GM21423 (cell line): Measurements from ENCODE around the gene HS3ST3A1.

Experiments used
- ATAC-seq: cut with Tn5 transposase; IDR thresholded peaks from one replicate; pipeline ENCODE4 v1.9.1; 2021; ENCODE audit warnings: mild to moderate bottlenecking, moderate library complexity; ENCODE audit not compliant: unreplicated experiment

HS3ST3A1 gene

DNA sequence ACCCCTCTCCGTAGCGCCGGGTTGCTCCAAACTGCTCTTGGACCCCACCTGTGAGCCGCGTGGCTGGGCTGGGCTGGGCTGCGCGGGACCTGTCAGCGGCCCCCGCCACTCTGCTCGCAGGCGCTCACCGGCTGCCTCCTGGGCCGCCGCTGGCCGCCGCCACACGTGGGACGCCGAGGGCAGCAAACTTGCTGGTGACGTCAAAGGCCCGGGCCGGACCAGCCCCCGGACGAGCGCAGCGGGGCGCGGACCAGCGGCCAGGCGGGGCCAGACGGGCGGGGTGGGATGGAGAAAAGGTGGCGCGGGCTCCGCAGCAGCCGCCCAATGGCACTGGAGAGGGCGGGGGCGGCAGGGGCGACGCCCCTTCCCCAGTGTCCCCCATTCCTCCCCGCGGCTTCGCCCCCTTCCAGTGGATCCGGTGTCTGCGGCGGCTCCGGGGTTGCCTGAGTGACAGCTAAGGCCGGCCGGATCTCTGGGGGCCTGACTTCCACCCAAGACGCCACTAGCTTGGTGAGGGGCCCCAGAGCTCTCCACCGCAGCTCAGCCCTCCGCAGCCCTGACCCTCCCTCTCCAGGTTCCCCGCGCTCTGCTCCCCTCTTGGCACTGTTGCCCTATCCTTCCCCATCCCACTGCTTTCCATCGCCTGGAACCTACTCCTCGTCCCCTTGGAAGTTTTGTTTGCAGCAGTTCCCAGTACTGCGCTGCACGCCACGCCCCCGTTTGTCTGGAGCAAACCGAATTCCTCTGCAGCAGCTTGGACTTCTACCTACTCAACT, at the start of gene HS3ST3A1:
HS3ST3A1 (minus strand) TSS at position 154 of the 776 bp plus-strand sequence. CDS start 800 bp downstream, outside the sequence.
- ATAC-seq: no peak

- ATAC-seq: no peak
Measured at GRCh38 chr17:13650096-13650675, 48.5 kb upstream of the HS3ST3A1 start.

DNA sequence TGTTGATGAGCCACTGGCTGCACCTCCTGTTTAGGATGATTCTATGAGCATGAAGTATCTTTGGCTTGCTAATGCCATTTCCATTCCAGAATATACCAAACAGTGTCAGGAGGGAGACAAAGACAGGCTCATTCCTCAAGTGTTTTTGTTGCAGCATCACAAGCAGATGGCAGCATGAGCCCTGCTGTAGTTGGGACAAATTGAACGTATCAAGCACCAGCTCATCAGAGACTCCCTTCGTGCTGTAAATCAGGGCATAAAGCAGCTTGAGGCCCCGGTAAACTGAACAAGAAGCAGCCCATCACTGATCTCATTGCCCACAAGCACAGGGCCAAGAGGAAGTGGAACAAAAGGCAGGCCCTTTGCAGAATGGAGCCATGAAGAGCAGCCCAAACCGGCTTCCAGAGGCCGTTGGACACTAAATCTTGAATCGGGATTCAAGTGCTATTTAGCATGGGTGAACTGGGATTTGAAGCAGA, 45.9 kb upstream of the HS3ST3A1 start:
- ATAC-seq: no peak

DNA sequence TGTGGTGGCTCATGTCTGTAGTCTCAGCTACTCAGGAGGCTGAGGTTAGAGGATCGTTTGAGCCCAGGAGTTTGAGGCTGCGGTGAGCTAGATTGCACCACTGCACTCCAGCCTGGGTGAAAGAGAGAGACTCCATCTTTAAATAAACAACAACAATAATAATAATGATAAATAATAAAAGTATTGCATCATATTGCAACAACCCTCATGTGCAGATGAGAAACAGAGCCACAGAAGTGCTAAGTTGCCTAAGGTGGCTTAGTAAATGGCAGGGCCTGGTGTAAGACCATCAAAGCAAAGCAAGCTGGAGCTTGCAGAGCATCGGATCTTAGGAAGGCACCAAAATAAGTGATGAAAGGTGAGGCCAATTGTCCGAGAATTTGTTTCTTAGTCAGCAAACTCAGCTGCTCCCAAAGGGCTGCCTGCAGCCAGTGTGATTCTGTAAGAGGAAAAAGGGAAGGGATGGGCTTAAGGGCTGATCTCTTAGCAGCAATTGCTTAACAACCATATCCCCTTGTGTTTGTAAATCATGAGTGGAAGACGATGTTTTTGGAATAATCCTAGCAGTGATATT, 45.3 kb upstream of the HS3ST3A1 start:
- no peak for ATAC-seq

- no peak for ATAC-seq
Measured at GRCh38 chr17:13646411-13646810, 44.7 kb upstream of the HS3ST3A1 start.

- ATAC-seq: no peak
Measured at GRCh38 chr17:13643180-13643579, 41.5 kb upstream of the HS3ST3A1 start.

DNA sequence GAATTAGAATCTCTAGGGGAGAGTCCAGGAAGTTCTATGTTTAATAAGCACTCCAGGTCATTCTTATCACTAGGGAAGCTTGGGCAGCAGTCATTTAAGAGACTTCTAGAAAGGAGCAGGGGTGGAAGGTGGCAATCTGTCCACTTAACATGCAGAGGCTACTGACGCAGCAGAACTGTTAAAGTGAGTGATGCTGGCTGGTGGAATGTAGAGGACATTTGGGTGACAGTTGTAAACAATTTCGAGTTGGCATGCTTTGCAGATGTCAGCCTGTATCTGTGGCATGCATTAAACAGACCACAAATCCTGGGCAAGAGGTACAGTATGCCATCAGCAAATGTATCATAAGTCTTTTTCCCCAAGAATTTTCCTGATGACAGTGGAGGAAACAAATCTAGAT, 40.5 kb upstream of the HS3ST3A1 start:
- ATAC-seq: no peak

GRCh38 chr17:13640551-13640950, 38.8 kb upstream of the HS3ST3A1 start:
- ATAC-seq: no peak

- no peak for ATAC-seq
Measured at GRCh38 chr17:13638855-13639458, 37.2 kb upstream of the HS3ST3A1 start.

GRCh38 chr17:13636951-13637350, 35.2 kb upstream of the HS3ST3A1 start:
- no peak for ATAC-seq

DNA sequence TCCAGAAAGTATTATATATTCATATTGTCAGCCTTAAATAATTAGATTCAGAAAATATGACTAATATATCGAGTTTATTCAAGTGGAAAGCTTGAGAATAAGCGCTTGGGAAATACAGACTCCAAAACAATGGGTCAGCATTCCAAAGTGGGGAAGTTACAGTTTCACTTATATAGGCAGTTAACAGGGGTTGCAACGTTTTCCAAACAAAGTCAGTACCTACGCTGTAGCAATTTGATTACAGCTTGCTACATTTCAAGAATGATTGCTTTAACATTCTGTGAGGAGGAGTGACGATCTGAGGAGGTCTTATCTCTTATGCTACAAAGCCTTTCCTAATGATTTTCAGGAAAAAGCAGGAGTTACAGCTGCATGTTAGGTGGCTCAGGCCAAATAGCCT, 34.2 kb upstream of the HS3ST3A1 start:
- no peak for ATAC-seq

DNA sequence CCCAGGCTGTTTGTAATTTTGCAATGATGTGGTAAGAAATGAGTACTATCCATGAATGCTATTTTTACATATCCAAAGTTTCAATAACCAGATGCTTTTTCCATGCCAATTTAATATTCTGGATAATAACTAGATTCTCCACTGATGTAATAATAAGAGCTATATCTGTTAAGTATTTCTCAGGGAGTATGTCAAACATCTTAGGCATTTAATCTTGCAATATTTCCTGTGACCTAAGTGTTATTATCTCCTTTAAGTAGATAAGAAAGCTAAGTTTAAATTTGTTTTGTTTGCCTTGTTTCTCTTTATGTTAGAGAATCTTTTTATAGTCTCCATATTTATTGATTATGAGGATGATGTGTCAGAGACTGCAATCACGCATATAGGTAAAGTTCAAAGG, 32.3 kb upstream of the HS3ST3A1 start:
- ATAC-seq: no peak

DNA sequence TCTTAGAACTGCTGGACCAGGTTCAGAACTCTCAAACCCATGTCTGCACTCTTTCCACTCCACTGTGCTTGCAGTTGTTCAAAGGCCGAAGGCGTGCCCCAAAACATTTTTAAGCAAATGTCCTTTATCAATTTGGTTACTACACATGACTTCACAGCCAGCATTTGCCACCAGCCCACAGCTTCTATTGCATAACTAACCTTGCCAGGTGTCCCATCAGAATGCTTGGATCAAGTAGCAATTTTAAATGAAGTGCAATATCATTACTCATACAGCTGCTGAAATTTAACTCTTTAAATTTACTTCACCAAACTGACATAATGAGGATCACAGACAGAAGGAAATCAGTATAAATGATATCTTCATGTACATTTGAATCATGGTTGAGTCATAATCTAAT, 29.8 kb upstream of the HS3ST3A1 start:
- ATAC-seq: no peak

DNA sequence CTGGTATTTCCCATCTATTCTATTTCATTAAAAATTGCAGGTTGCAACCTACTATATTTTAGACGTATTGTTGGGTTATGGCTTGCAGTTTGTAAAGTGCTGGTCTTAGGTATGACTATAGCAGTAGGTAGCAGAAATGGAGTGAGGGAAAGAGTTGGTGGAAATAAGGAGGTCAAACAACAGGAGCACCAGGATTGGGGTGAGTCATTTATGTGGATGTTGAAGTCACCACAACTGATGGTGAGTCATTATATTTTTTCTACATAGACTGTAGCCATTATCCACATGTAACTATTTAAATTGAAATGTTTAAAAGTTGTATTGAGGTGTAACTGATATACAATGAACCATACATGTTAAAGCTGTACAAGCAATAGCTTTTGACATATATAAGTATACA, 25.0 kb upstream of the HS3ST3A1 start:
- no peak for ATAC-seq

DNA sequence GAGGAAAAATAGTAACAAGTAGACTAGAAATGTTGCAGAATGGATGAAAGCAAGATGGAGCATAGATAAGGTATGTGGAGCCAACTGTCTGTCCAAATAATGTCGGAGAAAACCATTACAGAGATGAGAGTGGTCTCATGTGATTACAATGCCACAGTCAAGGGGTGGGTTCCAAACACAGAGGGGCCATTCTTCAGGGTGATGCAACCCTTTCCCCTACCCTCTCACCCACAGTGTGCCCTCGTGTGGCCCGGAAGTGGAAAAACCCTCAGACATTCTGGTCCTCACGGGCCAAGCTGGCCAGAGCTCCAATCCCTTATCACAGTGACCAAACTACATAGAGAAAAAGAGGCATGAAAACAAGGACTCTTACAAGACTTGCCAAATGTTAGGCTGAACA, 17.7 kb upstream of the HS3ST3A1 start:
- no peak for ATAC-seq

DNA sequence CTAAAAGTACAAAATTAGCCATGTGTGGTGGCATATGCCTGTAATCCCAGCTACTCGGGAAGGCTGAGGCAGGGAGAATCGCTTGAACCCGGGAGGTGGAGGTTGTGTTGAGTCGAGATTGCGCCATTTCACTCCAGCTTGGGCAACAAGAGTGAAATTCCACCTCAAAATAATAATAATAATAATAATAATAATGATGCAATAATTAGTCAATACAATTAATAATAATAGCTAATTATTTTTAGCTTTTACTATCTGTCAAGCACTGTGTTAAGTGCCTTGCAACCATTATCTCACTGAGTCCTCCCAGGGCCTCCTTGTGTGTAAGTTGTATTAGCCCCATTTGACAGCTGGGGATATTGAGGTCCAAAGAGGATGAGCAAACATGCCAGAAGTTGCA, 14.3 kb upstream of the HS3ST3A1 start:
- ATAC-seq: no peak

GRCh38 chr17:13609941-13610340, 8.2 kb upstream of the HS3ST3A1 start:
- no peak for ATAC-seq

DNA sequence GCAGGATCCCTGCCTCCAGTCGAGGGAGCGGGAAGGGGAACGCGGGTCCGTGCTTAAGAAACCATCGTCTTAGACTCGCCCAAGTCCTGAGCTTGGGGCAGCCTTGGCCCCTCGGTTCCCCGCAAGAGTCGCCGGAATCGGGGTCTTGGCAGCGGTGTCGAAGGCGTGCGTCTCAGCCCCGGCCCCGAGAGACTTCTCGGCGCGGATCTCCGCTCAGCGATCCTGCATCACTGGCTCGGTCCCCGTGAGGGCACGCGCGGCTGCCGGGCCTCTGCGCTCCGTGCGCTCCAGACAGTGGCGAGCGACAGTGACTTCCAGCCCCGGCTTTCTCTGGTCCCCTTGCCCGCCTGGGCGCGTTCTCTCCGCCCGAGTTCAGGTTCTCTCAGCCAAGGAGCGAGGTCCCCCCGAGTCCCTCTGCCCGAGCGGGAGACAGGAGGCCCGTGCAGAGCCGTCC, 380 bp downstream of the HS3ST3A1 start:
- ATAC-seq: no peak

- ATAC-seq: no peak
Measured at GRCh38 chr17:13600475-13601321, 1.0 kb downstream of the HS3ST3A1 start.

DNA sequence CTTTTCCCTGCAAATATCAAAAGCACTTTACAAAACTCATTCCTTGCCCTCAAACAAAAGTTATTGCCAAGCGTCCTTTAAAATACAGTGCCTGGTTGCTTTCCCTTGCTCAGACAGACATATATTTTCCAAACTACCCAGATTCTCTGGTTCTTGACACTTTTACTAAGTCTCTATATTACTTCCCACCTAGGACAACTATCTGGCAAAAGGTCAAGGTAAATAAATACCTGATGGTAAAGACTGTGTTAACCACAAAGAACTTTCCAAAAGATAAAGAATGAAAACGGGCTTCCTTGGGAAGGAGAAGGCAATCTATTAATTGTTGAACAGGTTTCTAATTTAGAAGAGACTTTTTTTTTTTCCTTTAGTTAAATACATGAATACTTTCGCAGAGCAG, 1.9 kb downstream of the HS3ST3A1 start:
- no peak for ATAC-seq

- ATAC-seq: no peak
Measured at GRCh38 chr17:13599168-13599577, 2.6 kb downstream of the HS3ST3A1 start.
